CD4-positive, alpha-beta T cell treated with Interleukin-12 subunit alpha and Interleukin-12 subunit beta, for 1 hour (primary cell): ENCODE measurements around the gene SLC14A1.

Source experiments
- DNase-seq: peaks from one replicate; pipeline ENCODE4 v3.0.0-alpha.2; 2020

Gene SLC14A1

GRCh38 chr18:45760462-45761036, 36.6 kb downstream of the SLC14A1 start:
- DNase-seq = no peak

- DNase-seq = no peak
Measured at GRCh38 chr18:45761512-45762114, 37.6 kb downstream of the SLC14A1 start.

- DNase-seq = no peak
Measured at GRCh38 chr18:45764000-45764686, 40.2 kb downstream of the SLC14A1 start.

- DNase-seq = no peak
Measured at GRCh38 chr18:45765796-45766195, 41.8 kb downstream of the SLC14A1 start.

GRCh38 chr18:45771587-45772480, 47.9 kb downstream of the SLC14A1 start:
- DNase-seq = no peak

GRCh38 chr18:45774065-45774521, 50.1 kb downstream of the SLC14A1 start:
- DNase-seq = peak; percentile 28

- DNase-seq = peak; percentile 60
Measured at GRCh38 chr18:45775241-45775676, 51.3 kb downstream of the SLC14A1 start.

- no peak for DNase-seq
Measured at GRCh38 chr18:45775743-45776142, 51.8 kb downstream of the SLC14A1 start.

- no peak for DNase-seq
Measured at GRCh38 chr18:45777393-45777792, 53.4 kb downstream of the SLC14A1 start.

- DNase-seq = no peak
Measured at GRCh38 chr18:45780568-45780967, 56.6 kb downstream of the SLC14A1 start.

GRCh38 chr18:45782662-45783061, 58.7 kb downstream of the SLC14A1 start:
- no peak for DNase-seq

GRCh38 chr18:45783097-45784075, 59.4 kb downstream of the SLC14A1 start:
- no peak for DNase-seq

- DNase-seq = peak; percentile 19
Measured at GRCh38 chr18:45785134-45785533, 61.2 kb downstream of the SLC14A1 start.

- no peak for DNase-seq
Measured at GRCh38 chr18:45786941-45787340, 63.0 kb downstream of the SLC14A1 start.

GRCh38 chr18:45787346-45787745, 63.4 kb downstream of the SLC14A1 start:
- no peak for DNase-seq

- DNase-seq = no peak
Measured at GRCh38 chr18:45788861-45789260, 64.9 kb downstream of the SLC14A1 start.

- no peak for DNase-seq
Measured at GRCh38 chr18:45792506-45793263, 68.7 kb downstream of the SLC14A1 start.

GRCh38 chr18:45793264-45793965, 69.4 kb downstream of the SLC14A1 start:
- no peak for DNase-seq

- DNase-seq = no peak
Measured at GRCh38 chr18:45801416-45802004, 77.5 kb downstream of the SLC14A1 start.
